ENCODE measurements around the gene RAB14.

DNA sequence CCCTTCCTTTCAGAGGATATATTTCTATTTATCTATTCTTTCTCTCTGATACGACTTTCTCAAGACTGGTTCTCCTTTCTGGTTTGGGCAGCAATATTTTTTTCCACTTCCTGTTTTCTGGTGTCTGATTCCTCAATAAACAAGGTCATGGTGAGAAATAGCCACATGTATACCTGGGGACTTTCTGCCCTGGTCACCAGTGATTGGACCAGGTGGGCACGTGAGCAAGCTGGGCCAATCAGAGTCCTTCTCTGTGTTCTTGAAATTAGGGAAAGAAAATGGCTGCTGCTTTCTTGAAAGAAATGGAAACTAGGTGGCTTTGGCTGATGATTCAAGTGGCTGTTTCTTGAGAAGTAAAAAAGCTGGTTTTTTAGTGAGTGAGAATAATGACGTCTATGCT is 47.9 kb upstream of the RAB14 start:
- no peak for TF ChIP-seq CTCF (IDR thresholded peaks at IDR 0.05; ENCODE audit: low read depth, low read length)
- no peak for TF ChIP-seq EZH2phosphoT487 (IDR thresholded peaks at IDR 0.05; ENCODE audit: low read depth)

Data from OCI-LY3 (cell line).